GM23338 (cell line): ENCODE data around the gene GPRIN2. TPM values are rescaled to one million over a fixed set of nuclear protein-coding genes. Genes with fewer than 3 reads are reported as not detected.

ENCODE experiments used
- ATAC-seq: fragments of 200-7000 bp; cut with Tn5 transposase; 3 replicates; pipeline ENCODE4 v1.9.1; 2020
- DNase-seq: peaks from one replicate; pipeline ENCODE4 v3.0.0-alpha.2; 2015; ENCODE audit warnings: low spot score
- H2AFZ ChIP-seq: fragments of 200-600 bp; sonication (generic); 2 replicates; pipeline ENCODE4 v1.8.0; 2016; ENCODE audit warnings: antibody characterized with exemption, mild to moderate bottlenecking, moderate library complexity
- H3F3A ChIP-seq: fragments of 200-600 bp; sonication (generic); replicated peaks from 2 replicates; pipeline ENCODE4 v1.8.0; 2017; ENCODE audit warnings: antibody characterized with exemption, mixed run types, low read depth
- H3K27ac ChIP-seq: fragments of 200-600 bp; sonication (generic); 2 replicates; pipeline ENCODE4 v1.6.1; 2016; ENCODE audit warnings: low read depth
- H3K27me3 ChIP-seq: fragments of 200-600 bp; sonication (generic); 2 replicates; pipeline ENCODE4 v1.8.0; 2016; ENCODE audit warnings: mild to moderate bottlenecking, mixed run types, moderate library complexity; ENCODE audit not compliant: insufficient read depth
- H3K36me3 ChIP-seq: fragments of 200-600 bp; sonication (generic); 2 replicates; pipeline ENCODE4 v1.8.0; 2016; ENCODE audit warnings: mild to moderate bottlenecking; ENCODE audit not compliant: insufficient read depth
- H3K4me1 ChIP-seq: fragments of 200-600 bp; sonication (generic); 2 replicates; pipeline ENCODE4 v1.8.0; 2016; ENCODE audit warnings: mild to moderate bottlenecking, moderate library complexity; ENCODE audit not compliant: insufficient read depth
- H3K4me2 ChIP-seq: fragments of 200-600 bp; sonication (generic); 2 replicates; pipeline ENCODE4 v1.7.1; 2017; ENCODE audit warnings: mixed run types
- H3K4me3 ChIP-seq: fragments of 200-600 bp; sonication (generic); 2 replicates; pipeline ENCODE4 v1.6.1; 2016; ENCODE audit warnings: mixed run types
- H3K79me2 ChIP-seq: fragments of 200-600 bp; sonication (generic); replicated peaks from 2 replicates; pipeline ENCODE4 v1.8.0; 2017; ENCODE audit warnings: mild to moderate bottlenecking; ENCODE audit not compliant: insufficient read depth
- H3K9me2 ChIP-seq: fragments of 200-600 bp; sonication (generic); 2 replicates; pipeline ENCODE4 v1.8.0; 2017; ENCODE audit not compliant: insufficient read depth
- H4K20me1 ChIP-seq: fragments of 200-600 bp; sonication (generic); replicated peaks from 2 replicates; pipeline ENCODE4 v1.8.0; 2017; ENCODE audit warnings: mild to moderate bottlenecking; ENCODE audit not compliant: insufficient read depth
- H3K27ac Mint-ChIP-seq: 2 replicates; pipeline ENCODE4 v1.8.0; 2020; ENCODE audit warnings: inconsistent platforms, mild to moderate bottlenecking, moderate library complexity, mixed read lengths
- H3K27me3 Mint-ChIP-seq: 3 replicates; pipeline ENCODE4 v1.8.0; 2022; ENCODE audit warnings: low read depth, mild to moderate bottlenecking, moderate library complexity, mixed read lengths, inconsistent platforms; ENCODE audit not compliant: insufficient read depth, poor library complexity
- H3K36me3 Mint-ChIP-seq: 3 replicates; pipeline ENCODE4 v1.8.0; 2021; ENCODE audit warnings: low read depth, mild to moderate bottlenecking, inconsistent platforms, moderate library complexity, mixed read lengths
- H3K4me1 Mint-ChIP-seq: 3 replicates; pipeline ENCODE4 v1.8.0; 2020; ENCODE audit warnings: mild to moderate bottlenecking, inconsistent platforms, mixed read lengths
- H3K4me3 Mint-ChIP-seq: 3 replicates; pipeline ENCODE4 v1.8.0; 2021; ENCODE audit warnings: moderate library complexity, mild to moderate bottlenecking, inconsistent platforms, mixed read lengths
- H3K9me3 Mint-ChIP-seq: 3 replicates; pipeline ENCODE4 v1.8.0; 2020; ENCODE audit warnings: moderate library complexity, mild to moderate bottlenecking, inconsistent platforms, mixed read lengths
- CREB1 ChIP-seq: fragments of 250-450 bp; sonication (Bioruptor Pico); IDR thresholded peaks from 2 replicates; pipeline ENCODE4 v1.5.0; 2020; ENCODE audit warnings: low read depth, mild to moderate bottlenecking, moderate library complexity
- EZH2 ChIP-seq: fragments of 200-600 bp; sonication (generic); IDR thresholded peaks from one replicate; pipeline ENCODE4 v1.8.0; 2017; ENCODE audit warnings: antibody characterized with exemption, mild to moderate bottlenecking, low read depth; ENCODE audit not compliant: unreplicated experiment
- JUNB ChIP-seq: IDR thresholded peaks from one replicate; pipeline ENCODE4 v1.6.1; 2016; ENCODE audit warnings: antibody characterized with exemption; ENCODE audit not compliant: unreplicated experiment
- NANOG ChIP-seq: IDR thresholded peaks from 2 replicates; pipeline ENCODE4 v1.6.1; 2016; ENCODE audit warnings: antibody characterized with exemption, borderline replicate concordance
- STAT1 ChIP-seq: IDR thresholded peaks from one replicate; pipeline ENCODE4 v1.6.1; 2016; ENCODE audit warnings: antibody characterized with exemption; ENCODE audit not compliant: unreplicated experiment
- ZNF114 ChIP-seq: fragments of 250-450 bp; sonication (Bioruptor Pico); IDR thresholded peaks from 2 replicates; pipeline ENCODE4 v1.5.0; 2020; ENCODE audit warnings: mild to moderate bottlenecking, moderate library complexity
- ZNF331 ChIP-seq: fragments of 250-450 bp; sonication (Bioruptor Pico); IDR thresholded peaks from 2 replicates; pipeline ENCODE4 v1.5.0; 2020; ENCODE audit warnings: low read depth, mild to moderate bottlenecking, moderate library complexity
- polyA plus RNA-seq: library from polyadenylated mRNA; unstranded; fragments of >200 nt; fragmentation: Nextera tagmentation; extraction: Ambion mirVana; gene quantifications from 2 replicates; pipeline ENCODE4 v1.2.1, GENCODE V29; 2016
- total RNA-seq: library from RNA; depleted of rRNA; stranded (reverse); fragments of >200 nt; shearing (Covaris generic); gene quantifications from 2 replicates; pipeline ENCODE4 v1.2.3, GENCODE V29; 2014
- TF ChIP-seq, protein P1 (sequence below): IDR thresholded peaks from one replicate; pipeline ENCODE4 v1.6.1; 2018; ENCODE audit warnings: antibody characterized with exemption; ENCODE audit not compliant: unreplicated experiment

Gene GPRIN2
- total and polyA plus RNA-seq, 2 experiments from 2014 or later, result 2.9 to 28.5 TPM

DNA sequence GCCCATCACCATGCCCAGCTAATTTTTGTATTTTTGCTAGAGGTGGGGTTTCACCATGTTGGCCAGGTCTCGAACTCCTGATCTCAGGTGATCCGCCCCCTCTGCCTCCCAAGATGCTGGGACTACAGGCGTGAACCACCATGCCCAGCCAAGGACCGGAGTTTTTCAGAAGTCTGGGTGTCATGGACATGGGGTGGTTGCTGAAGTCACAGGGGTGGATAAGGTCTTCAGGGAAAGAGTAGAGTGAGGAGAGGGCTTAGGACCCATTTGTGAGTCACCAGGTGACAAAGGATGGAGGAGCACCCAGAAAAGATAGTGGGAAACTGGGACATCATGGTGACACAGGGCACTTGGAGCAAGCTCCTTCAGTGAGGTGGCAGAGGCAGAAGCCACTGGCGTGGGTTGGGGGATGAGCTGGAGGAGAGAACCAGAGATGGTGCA is 2.8 kb upstream of the GPRIN2 start (continued):
- TF ChIP-seq, protein P1, sequence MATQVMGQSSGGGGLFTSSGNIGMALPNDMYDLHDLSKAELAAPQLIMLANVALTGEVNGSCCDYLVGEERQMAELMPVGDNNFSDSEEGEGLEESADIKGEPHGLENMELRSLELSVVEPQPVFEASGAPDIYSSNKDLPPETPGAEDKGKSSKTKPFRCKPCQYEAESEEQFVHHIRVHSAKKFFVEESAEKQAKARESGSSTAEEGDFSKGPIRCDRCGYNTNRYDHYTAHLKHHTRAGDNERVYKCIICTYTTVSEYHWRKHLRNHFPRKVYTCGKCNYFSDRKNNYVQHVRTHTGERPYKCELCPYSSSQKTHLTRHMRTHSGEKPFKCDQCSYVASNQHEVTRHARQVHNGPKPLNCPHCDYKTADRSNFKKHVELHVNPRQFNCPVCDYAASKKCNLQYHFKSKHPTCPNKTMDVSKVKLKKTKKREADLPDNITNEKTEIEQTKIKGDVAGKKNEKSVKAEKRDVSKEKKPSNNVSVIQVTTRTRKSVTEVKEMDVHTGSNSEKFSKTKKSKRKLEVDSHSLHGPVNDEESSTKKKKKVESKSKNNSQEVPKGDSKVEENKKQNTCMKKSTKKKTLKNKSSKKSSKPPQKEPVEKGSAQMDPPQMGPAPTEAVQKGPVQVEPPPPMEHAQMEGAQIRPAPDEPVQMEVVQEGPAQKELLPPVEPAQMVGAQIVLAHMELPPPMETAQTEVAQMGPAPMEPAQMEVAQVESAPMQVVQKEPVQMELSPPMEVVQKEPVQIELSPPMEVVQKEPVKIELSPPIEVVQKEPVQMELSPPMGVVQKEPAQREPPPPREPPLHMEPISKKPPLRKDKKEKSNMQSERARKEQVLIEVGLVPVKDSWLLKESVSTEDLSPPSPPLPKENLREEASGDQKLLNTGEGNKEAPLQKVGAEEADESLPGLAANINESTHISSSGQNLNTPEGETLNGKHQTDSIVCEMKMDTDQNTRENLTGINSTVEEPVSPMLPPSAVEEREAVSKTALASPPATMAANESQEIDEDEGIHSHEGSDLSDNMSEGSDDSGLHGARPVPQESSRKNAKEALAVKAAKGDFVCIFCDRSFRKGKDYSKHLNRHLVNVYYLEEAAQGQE, result no peak
- TF ChIP-seq ZNF331 (no peak), CREB1 (CRISPR knock-in tag) (no peak), STAT1 (no peak), JUNB (no peak), NANOG (no peak), EZH2 (no peak), ZNF114 (CRISPR knock-in tag) (no peak)

DNA sequence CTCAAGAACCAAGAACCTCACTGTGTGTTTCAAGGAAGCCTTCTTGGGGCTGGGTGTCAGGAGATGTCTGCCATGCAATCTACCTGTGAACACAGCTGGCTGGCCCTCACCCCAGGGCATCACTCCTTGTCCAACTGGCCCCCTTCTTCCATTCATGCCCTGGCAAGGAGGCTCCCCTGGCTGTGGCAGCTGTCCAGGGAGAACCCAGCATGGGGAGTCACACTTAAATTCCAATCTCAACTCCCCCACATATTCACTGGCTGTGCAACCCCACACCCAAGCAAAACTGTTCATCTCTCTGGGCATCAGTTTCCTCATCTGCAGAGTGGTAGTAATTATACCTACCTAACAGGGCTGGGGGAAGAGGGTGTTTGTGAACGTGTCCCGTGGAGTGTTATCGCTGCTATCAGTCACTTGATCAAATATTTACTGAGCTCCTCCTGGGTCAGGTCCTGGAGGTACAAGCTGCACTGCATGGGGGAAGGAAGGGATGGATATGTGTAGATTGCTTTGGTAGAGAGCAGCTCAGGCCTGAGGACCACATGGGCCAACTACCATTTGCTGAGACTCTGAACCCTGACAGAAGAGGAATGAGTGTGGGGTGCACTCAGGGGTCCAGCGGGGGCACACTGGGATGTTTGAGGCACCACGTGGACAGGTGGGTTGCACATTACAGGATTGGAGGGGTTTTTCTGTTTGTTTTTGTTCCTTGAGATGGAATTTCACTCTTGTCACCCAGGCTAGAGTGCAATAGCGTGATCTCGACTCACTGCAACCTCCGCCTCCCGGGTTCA is 2.1 kb upstream of the GPRIN2 start:
- Mint-ChIP-seq H3K4me3 (no peak overlapping the region), H3K27me3 (peaks cover 11% of the 10 kb centered on the region), H3K36me3 (no peaks in the 10 kb centered on the region), H3K4me1 (peaks cover 4% of the 10 kb centered on the region; the same call in 2 of the 3 replicates), H3K27ac (no peak overlapping the region), H3K9me3 (peaks cover 3% of the 10 kb centered on the region; the same call in 1 of the 3 replicates)
- no peak for DNase-seq
- peaks cover 4% of the 10 kb centered on the region; the same call in 1 of the 2 replicates for H3K9me2 ChIP-seq
- no peak for TF ChIP-seq JUNB
- TF ChIP-seq, protein P1, result no peak
- H3F3A ChIP-seq, result 0 out of 2 replicates have a peak, but pooled peaks cover 6% of the 10 kb centered on the region
- no peak overlapping the region for H3K4me3 ChIP-seq
- H2AFZ ChIP-seq, result no peak overlapping the region
- peaks cover 20% of the 10 kb centered on the region for H3K4me1 ChIP-seq
- H3K79me2 ChIP-seq, result peaks cover 10% of the 10 kb centered on the region; the same call in 1 of the 2 replicates
- no peak overlapping the region for H3K27ac ChIP-seq
- H3K4me2 ChIP-seq, result no peak overlapping the region
- peaks cover 14% of the 10 kb centered on the region for H4K20me1 ChIP-seq
- no peak for ATAC-seq
- peaks cover 16% of the 10 kb centered on the region for H3K27me3 ChIP-seq
- no peaks in the 10 kb centered on the region; the same call in 1 of the 2 replicates for H3K36me3 ChIP-seq
